ENCODE data around the gene MED12L. TPM values are rescaled to one million over a fixed set of nuclear protein-coding genes. Genes with fewer than 3 reads are reported as not detected.
A peak's percentile ranks its signal among the peaks of the same experiment; 100 is the strongest.

Gene MED12L
- total RNA-seq, 1 donor, result 2.2 TPM

GRCh38 chr3:151156618-151157216 is 71.3 kb downstream of the MED12L start:
- Histone ChIP-seq H4K20me1 (ENCODE audit: insufficient read depth, low read length) (no peaks in the 10 kb centered on the region), H3K4me3 (ENCODE audit: insufficient read depth, low read length) (no peak overlapping the region), H3K4me2 (ENCODE audit: insufficient read depth, low read length) (no peak overlapping the region), H2AFZ (ENCODE audit: low read length) (no peak overlapping the region), H3K9me3 (ENCODE audit: low read depth, low read length) (no peaks in the 10 kb centered on the region), H3K79me2 (ENCODE audit: insufficient read depth, low read length) (no peaks in the 10 kb centered on the region), H3K27me3 (ENCODE audit: insufficient read depth, low read length) (peaks cover 15% of the 10 kb centered on the region), H3K4me1 (ENCODE audit: insufficient read depth, low read length) (no peaks in the 10 kb centered on the region), H3K27ac (ENCODE audit: low read depth, low read length) (no peak overlapping the region), H3K36me3 (ENCODE audit: insufficient read depth, low read length) (no peaks in the 10 kb centered on the region)
- DNase-seq (ENCODE audit: insufficient read length, low spot score, missing footprints), result peak; percentile 53
- TF ChIP-seq CTCF (IDR thresholded peaks at IDR 0.05; ENCODE audit: extremely low read depth, low read depth, low read length), result peak; percentile 57

GRCh38 chr3:151159806-151160205 is 74.3 kb downstream of the MED12L start:
- no peaks in the 10 kb centered on the region for H3K36me3 ChIP-seq (ENCODE audit: insufficient read depth, low read length)
- no peak overlapping the region for H3K4me3 ChIP-seq (ENCODE audit: insufficient read depth, low read length)
- no peak overlapping the region for H2AFZ ChIP-seq (ENCODE audit: low read length)
- TF ChIP-seq CTCF (IDR thresholded peaks at IDR 0.05; ENCODE audit: extremely low read depth, low read depth, low read length), result no peak
- H3K4me2 ChIP-seq (ENCODE audit: insufficient read depth, low read length), result no peak overlapping the region
- H3K79me2 ChIP-seq (ENCODE audit: insufficient read depth, low read length), result no peaks in the 10 kb centered on the region
- no peaks in the 10 kb centered on the region for H3K9me3 ChIP-seq (ENCODE audit: low read depth, low read length)
- H3K4me1 ChIP-seq (ENCODE audit: insufficient read depth, low read length), result no peaks in the 10 kb centered on the region
- H3K27me3 ChIP-seq (ENCODE audit: insufficient read depth, low read length), result peaks cover 18% of the 10 kb centered on the region
- no peak overlapping the region for H3K27ac ChIP-seq (ENCODE audit: low read depth, low read length)
- H4K20me1 ChIP-seq (ENCODE audit: insufficient read depth, low read length), result no peaks in the 10 kb centered on the region
- no peak for DNase-seq (ENCODE audit: insufficient read length, low spot score, missing footprints)

- no peak for TF ChIP-seq CTCF (IDR thresholded peaks at IDR 0.05; ENCODE audit: extremely low read depth, low read depth, low read length)
- no peak for DNase-seq (ENCODE audit: insufficient read length, low spot score, missing footprints)
Observed at GRCh38 chr3:151165226-151165625, 79.8 kb downstream of the MED12L start.

GRCh38 chr3:151166161-151166560 is 80.7 kb downstream of the MED12L start:
- Histone ChIP-seq H3K4me2 (ENCODE audit: insufficient read depth, low read length) (no peak overlapping the region), H3K27me3 (ENCODE audit: insufficient read depth, low read length) (peaks cover 11% of the 10 kb centered on the region), H3K4me1 (ENCODE audit: insufficient read depth, low read length) (no peaks in the 10 kb centered on the region), H3K4me3 (ENCODE audit: insufficient read depth, low read length) (no peak overlapping the region), H3K36me3 (ENCODE audit: insufficient read depth, low read length) (no peaks in the 10 kb centered on the region), H3K27ac (ENCODE audit: low read depth, low read length) (no peak overlapping the region), H2AFZ (ENCODE audit: low read length) (no peak overlapping the region), H4K20me1 (ENCODE audit: insufficient read depth, low read length) (no peaks in the 10 kb centered on the region), H3K9me3 (ENCODE audit: low read depth, low read length) (no peaks in the 10 kb centered on the region), H3K79me2 (ENCODE audit: insufficient read depth, low read length) (no peaks in the 10 kb centered on the region)
- DNase-seq (ENCODE audit: insufficient read length, low spot score, missing footprints), result no peak
- peak; percentile 32 for TF ChIP-seq CTCF (IDR thresholded peaks at IDR 0.05; ENCODE audit: extremely low read depth, low read depth, low read length)

More at GRCh38 chr3:151165226-151165625, 79.8 kb downstream of the MED12L start:
- Histone ChIP-seq H3K27ac (ENCODE audit: low read depth, low read length) (no peak overlapping the region), H3K36me3 (ENCODE audit: insufficient read depth, low read length) (no peaks in the 10 kb centered on the region), H3K4me1 (ENCODE audit: insufficient read depth, low read length) (no peaks in the 10 kb centered on the region), H3K4me2 (ENCODE audit: insufficient read depth, low read length) (no peak overlapping the region), H3K79me2 (ENCODE audit: insufficient read depth, low read length) (no peaks in the 10 kb centered on the region), H4K20me1 (ENCODE audit: insufficient read depth, low read length) (no peaks in the 10 kb centered on the region), H2AFZ (ENCODE audit: low read length) (no peak overlapping the region), H3K9me3 (ENCODE audit: low read depth, low read length) (no peaks in the 10 kb centered on the region), H3K27me3 (ENCODE audit: insufficient read depth, low read length) (peaks cover 15% of the 10 kb centered on the region), H3K4me3 (ENCODE audit: insufficient read depth, low read length) (no peak overlapping the region)
